OCI-LY7 (cell line): ENCODE data around the gene RRP36. TPM values are rescaled to one million over a fixed set of nuclear protein-coding genes. Genes with fewer than 3 reads are reported as not detected.
A peak's percentile ranks its signal among the peaks of the same experiment; 100 is the strongest.

ENCODE experiments used
- BruUV-seq: library from RNA; stranded (reverse); fragments of 400-500 nt; replicated peaks from 2 replicates; lab custom pipeline; 2021; lab: Mats Ljungman, UMichigan
- CTCF ChIA-PET: fragments of 300-600 bp; sonication (Branson Sonifier 250); formaldehyde crosslinking; loops from one replicate; lab custom pipeline; 2022; ENCODE audit warnings: antibody characterized with exemption; ENCODE audit not compliant: unreplicated experiment; lab: Charles Lee
- POLR2A ChIA-PET: fragments of 300-600 bp; sonication (Branson Sonifier 250); formaldehyde crosslinking; loops from one replicate; lab custom pipeline; 2022; ENCODE audit warnings: antibody characterized with exemption; lab: Charles Lee
- DNase-seq: peaks from one replicate; pipeline ENCODE4 v3.0.0-alpha.2; 2015; ENCODE audit warnings: low spot score
- H2AFZ ChIP-seq: fragments of 200-600 bp; sonication (generic), shearing (Covaris generic); 2 replicates; pipeline ENCODE4 v1.6.1; 2014; ENCODE audit warnings: mild to moderate bottlenecking, antibody characterized with exemption, low read length, moderate library complexity
- H3K27ac ChIP-seq: fragments of 200-600 bp; sonication (generic); 2 replicates; pipeline ENCODE4 v1.5.1; 2014; ENCODE audit warnings: mixed run types, low read depth, mild to moderate bottlenecking, moderate library complexity, low read length, inconsistent platforms; ENCODE audit not compliant: poor library complexity, severe bottlenecking
- H3K36me3 ChIP-seq: fragments of 200-600 bp; sonication (generic); 2 replicates; pipeline ENCODE4 v1.6.1; 2014; ENCODE audit warnings: mild to moderate bottlenecking, antibody characterized with exemption, low read length, moderate library complexity, mixed read lengths; ENCODE audit not compliant: insufficient read depth
- H3K4me1 ChIP-seq: fragments of 200-600 bp; sonication (generic); 2 replicates; pipeline ENCODE4 v1.5.1; 2014; ENCODE audit warnings: mild to moderate bottlenecking, low read length; ENCODE audit not compliant: insufficient read depth, poor library complexity, severe bottlenecking
- H3K4me2 ChIP-seq: fragments of 200-600 bp; sonication (generic); 2 replicates; pipeline ENCODE4 v1.6.1; 2014; ENCODE audit warnings: mild to moderate bottlenecking, low read length
- H3K4me3 ChIP-seq: fragments of 200-600 bp; sonication (generic); 2 replicates; pipeline ENCODE4 v1.5.1; 2014; ENCODE audit warnings: mild to moderate bottlenecking, low read depth, low read length; ENCODE audit not compliant: poor library complexity, severe bottlenecking
- H3K79me2 ChIP-seq: fragments of 200-600 bp; sonication (generic); 2 replicates; pipeline ENCODE4 v1.6.1; 2016; ENCODE audit warnings: low read depth, mild to moderate bottlenecking, low read length, moderate library complexity, mixed read lengths; ENCODE audit not compliant: insufficient read depth
- H3K9me2 ChIP-seq: fragments of 200-600 bp; sonication (generic); 2 replicates; pipeline ENCODE4 v1.6.1; 2016; ENCODE audit warnings: mild to moderate bottlenecking, low read length, mixed read lengths; ENCODE audit not compliant: insufficient read depth
- H3K9me3 ChIP-seq: fragments of 200-600 bp; sonication (generic); 2 replicates; pipeline ENCODE4 v1.6.1; 2014; ENCODE audit warnings: mild to moderate bottlenecking, mixed run types, low read length, mixed read lengths
- H4K20me1 ChIP-seq: fragments of 200-600 bp; sonication (generic); 2 replicates; pipeline ENCODE4 v1.6.1; 2014; ENCODE audit warnings: mild to moderate bottlenecking, antibody characterized with exemption, low read length, moderate library complexity, mixed read lengths; ENCODE audit not compliant: insufficient read depth
- CTCF ChIP-seq: fragments of 200-600 bp; sonication (generic); conservative IDR thresholded peaks from 2 replicates; pipeline ENCODE4 v1.5.1; 2014; ENCODE audit warnings: mild to moderate bottlenecking, antibody characterized with exemption, low read length, moderate library complexity, mixed read lengths
- EZH2phosphoT487 ChIP-seq: fragments of 200-600 bp; sonication (generic); IDR thresholded peaks from 2 replicates; pipeline ENCODE4 v1.6.1; 2018; ENCODE audit warnings: low read depth, borderline replicate concordance, mild to moderate bottlenecking, mixed run types, antibody characterized with exemption, low read length, moderate library complexity, mixed read lengths
- intact Hi-C: fragments of 100-400 bp; cut with micrococcal nuclease; formaldehyde crosslinking; loops from one replicate; pipeline ENCODE4 v1.10.0; 2022; ENCODE audit not compliant: unreplicated experiment
- total RNA-seq, 2 experiments: library from RNA; depleted of rRNA in 1 of 2; stranded (reverse); fragments of >200 nt in 1 of 2; shearing (Covaris generic) in 1 of 2; gene quantifications; 2 replicates each; pipeline ENCODE4 v1.2.3, GENCODE V29; 2014 to 2022

RRP36 gene
- total RNA-seq, 2 experiments from 2014 or later, result 61.1 to 75.9 TPM

- Histone ChIP-seq H2AFZ (peak overlapping the region; percentile 78), H3K4me3 (peak overlapping the region; percentile 99), H3K36me3 (peaks cover 69% of the 10 kb centered on the region), H3K9me2 (no peaks in the 10 kb centered on the region), H3K27ac (peak overlapping the region; percentile 80), H4K20me1 (no peaks in the 10 kb centered on the region), H3K79me2 (peaks cover 41% of the 10 kb centered on the region), H3K4me2 (peak overlapping the region; percentile 83), H3K9me3 (no peaks in the 10 kb centered on the region), H3K4me1 (peaks cover 27% of the 10 kb centered on the region)
- POLR2A ChIA-PET, result interaction anchor here (0.6 to 1.7 kb wide), 8 partner anchors 13 to 420 kb away, joined by 3 to 7 read pairs (median 5); partner anchors contain the start of genes CNPY3, KLC4, MRPL2 and PEX6
- no TSS peak for BruUV-seq
- intact Hi-C loops, result no loop called here
- TF ChIP-seq EZH2phosphoT487, result no peak
- TF ChIP-seq CTCF, result no peak
- CTCF ChIA-PET, result interaction anchor here (0.6 kb wide), 1 partner anchor 401 kb away, joined by 3 read pairs; no protein-coding TSS in a partner anchor
- no peak for DNase-seq
These were observed 576 bp upstream of the RRP36 start for GRCh38 chr6:43020847-43021246.

GRCh38 chr6:43024436-43024835 lies 3.0 kb downstream of the RRP36 start:
- no peak overlapping the region for H3K4me3 ChIP-seq
- H3K4me2 ChIP-seq, result no peak overlapping the region
- H3K4me1 ChIP-seq, result peaks cover 20% of the 10 kb centered on the region
- H3K36me3 ChIP-seq, result peaks cover 80% of the 10 kb centered on the region
- DNase-seq, result no peak
- ChIA-PET CTCF (no interaction called here), POLR2A (interaction anchor here (0.6 kb wide), 1 partner anchor 397 kb away, joined by 3 read pairs; no protein-coding TSS in a partner anchor)
- no peak overlapping the region for H3K27ac ChIP-seq
- no peaks in the 10 kb centered on the region for H3K9me3 ChIP-seq
- intact Hi-C loops, result no loop called here
- no peaks in the 10 kb centered on the region for H4K20me1 ChIP-seq
- H2AFZ ChIP-seq, result no peak overlapping the region
- TF ChIP-seq CTCF (no peak), EZH2phosphoT487 (no peak)
- H3K9me2 ChIP-seq, result no peaks in the 10 kb centered on the region
- H3K79me2 ChIP-seq, result peaks cover 34% of the 10 kb centered on the region
- no TSS peak for BruUV-seq

- Histone ChIP-seq H3K4me1 (peaks cover 10% of the 10 kb centered on the region), H4K20me1 (no peaks in the 10 kb centered on the region), H2AFZ (no peak overlapping the region), H3K27ac (no peak overlapping the region), H3K9me3 (no peaks in the 10 kb centered on the region), H3K36me3 (peaks cover 80% of the 10 kb centered on the region), H3K9me2 (no peaks in the 10 kb centered on the region), H3K4me2 (no peak overlapping the region), H3K79me2 (peaks cover 34% of the 10 kb centered on the region), H3K4me3 (no peak overlapping the region)
- ChIA-PET CTCF (no interaction called here), POLR2A (no interaction called here)
- DNase-seq, result no peak
- intact Hi-C loops, result no loop called here
- TF ChIP-seq EZH2phosphoT487 (no peak), CTCF (no peak)
- BruUV-seq, result no TSS peak
These were observed 4.9 kb downstream of the RRP36 start for GRCh38 chr6:43026365-43026764.
